ENCODE measurements around the gene ETF1.

DNA sequence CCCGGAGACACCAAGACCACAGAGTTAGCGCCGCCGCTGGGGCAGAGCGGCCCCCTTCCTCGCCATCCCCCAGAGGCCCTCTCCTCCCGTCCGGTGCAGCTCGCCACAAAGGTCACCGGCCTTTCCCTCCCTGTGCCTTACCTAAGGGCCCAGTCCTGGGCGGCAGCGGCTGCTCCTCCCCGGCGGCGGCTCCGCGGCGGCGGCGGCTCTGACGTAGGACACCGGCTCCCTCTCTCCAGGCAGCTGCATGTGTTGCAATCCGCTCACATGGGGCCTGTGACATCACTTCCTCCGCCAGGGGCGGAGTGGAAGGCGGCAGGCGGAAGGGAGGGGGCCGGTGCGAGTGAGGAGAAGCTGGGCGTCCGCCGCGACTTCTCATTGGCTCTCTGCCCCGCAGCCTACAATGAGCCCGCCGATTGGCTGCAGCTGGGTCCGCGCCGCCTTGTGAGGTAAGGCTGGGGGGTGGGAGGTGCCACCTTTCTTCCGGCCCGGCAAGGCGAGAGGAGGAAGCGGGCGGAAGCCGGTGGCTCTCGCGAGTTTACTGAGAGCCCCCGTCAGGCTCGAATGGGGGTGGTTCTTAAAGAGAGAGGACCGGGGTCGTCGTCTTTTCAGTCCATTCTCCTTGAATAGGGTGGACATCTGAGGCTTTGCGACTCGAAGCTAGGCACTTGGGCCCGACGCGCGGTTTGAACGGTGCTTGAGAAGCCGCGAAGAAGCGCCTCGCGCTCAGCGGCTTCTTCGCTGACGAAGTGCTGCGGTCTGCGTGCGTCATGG is at the start of gene ETF1:
- TF ChIP-seq, protein P1, sequence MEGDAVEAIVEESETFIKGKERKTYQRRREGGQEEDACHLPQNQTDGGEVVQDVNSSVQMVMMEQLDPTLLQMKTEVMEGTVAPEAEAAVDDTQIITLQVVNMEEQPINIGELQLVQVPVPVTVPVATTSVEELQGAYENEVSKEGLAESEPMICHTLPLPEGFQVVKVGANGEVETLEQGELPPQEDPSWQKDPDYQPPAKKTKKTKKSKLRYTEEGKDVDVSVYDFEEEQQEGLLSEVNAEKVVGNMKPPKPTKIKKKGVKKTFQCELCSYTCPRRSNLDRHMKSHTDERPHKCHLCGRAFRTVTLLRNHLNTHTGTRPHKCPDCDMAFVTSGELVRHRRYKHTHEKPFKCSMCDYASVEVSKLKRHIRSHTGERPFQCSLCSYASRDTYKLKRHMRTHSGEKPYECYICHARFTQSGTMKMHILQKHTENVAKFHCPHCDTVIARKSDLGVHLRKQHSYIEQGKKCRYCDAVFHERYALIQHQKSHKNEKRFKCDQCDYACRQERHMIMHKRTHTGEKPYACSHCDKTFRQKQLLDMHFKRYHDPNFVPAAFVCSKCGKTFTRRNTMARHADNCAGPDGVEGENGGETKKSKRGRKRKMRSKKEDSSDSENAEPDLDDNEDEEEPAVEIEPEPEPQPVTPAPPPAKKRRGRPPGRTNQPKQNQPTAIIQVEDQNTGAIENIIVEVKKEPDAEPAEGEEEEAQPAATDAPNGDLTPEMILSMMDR (IDR thresholded peaks at IDR 0.05) = peak in 2 of 4 experiments; percentile 4 to 22
- peak; percentile 100 for TF ChIP-seq POLR2AphosphoS5 (IDR thresholded peaks at IDR 0.05)
